ENCODE measurements around the gene PM20D1. TPM values are rescaled to one million over a fixed set of nuclear protein-coding genes. Genes with fewer than 3 reads are reported as not detected.

Gene PM20D1
- total RNA-seq, 6 experiments from 2014 or later, result not detected

- DNase-seq, result no peak
- Mint-ChIP-seq H3K27me3 (ENCODE audit: insufficient read depth) (peaks cover 4% of the 10 kb centered on the region), H3K4me1 (ENCODE audit: low read depth) (peaks cover 36% of the 10 kb centered on the region), H3K36me3 (ENCODE audit: low read depth) (peaks cover 15% of the 10 kb centered on the region), H3K9me3 (no peaks in the 10 kb centered on the region), H3K27ac (peak overlapping the region; percentile 60), H3K4me3 (peak overlapping the region; percentile 92)
- no peak for TF ChIP-seq CTCF (IDR thresholded peaks at IDR 0.05)
These were observed 37.6 kb downstream of the PM20D1 start for GRCh38 chr1:205812271-205812877.

- Mint-ChIP-seq H3K36me3 (ENCODE audit: low read depth) (peaks cover 15% of the 10 kb centered on the region), H3K4me1 (ENCODE audit: low read depth) (peaks cover 36% of the 10 kb centered on the region), H3K27ac (peak overlapping the region; percentile 60; the same call in 1 of the 2 replicates), H3K4me3 (peak overlapping the region; percentile 92), H3K9me3 (no peaks in the 10 kb centered on the region), H3K27me3 (ENCODE audit: insufficient read depth) (peaks cover 4% of the 10 kb centered on the region)
- TF ChIP-seq CTCF (IDR thresholded peaks at IDR 0.05), result no peak
- no peak for DNase-seq
These were observed 38.3 kb downstream of the PM20D1 start for GRCh38 chr1:205811660-205812059.

- no peak for DNase-seq
- peaks cover 15% of the 10 kb centered on the region for H3K36me3 Mint-ChIP-seq (ENCODE audit: low read depth)
- peaks cover 40% of the 10 kb centered on the region for H3K4me1 Mint-ChIP-seq (ENCODE audit: low read depth)
- no peaks in the 10 kb centered on the region for H3K9me3 Mint-ChIP-seq
- TF ChIP-seq CTCF (IDR thresholded peaks at IDR 0.05), result peak; percentile 53
- no peak overlapping the region; the same call in 1 of the 2 replicates for H3K27ac Mint-ChIP-seq
- H3K27me3 Mint-ChIP-seq (ENCODE audit: insufficient read depth), result peaks cover 4% of the 10 kb centered on the region
- H3K4me3 Mint-ChIP-seq, result no peak overlapping the region
These were observed 39.3 kb downstream of the PM20D1 start for GRCh38 chr1:205810448-205811157.

- no peak for TF ChIP-seq CTCF (IDR thresholded peaks at IDR 0.05)
- Mint-ChIP-seq H3K9me3 (no peaks in the 10 kb centered on the region), H3K36me3 (ENCODE audit: low read depth) (peaks cover 15% of the 10 kb centered on the region), H3K4me3 (no peak overlapping the region), H3K27me3 (ENCODE audit: insufficient read depth) (peaks cover 4% of the 10 kb centered on the region), H3K27ac (no peak overlapping the region), H3K4me1 (ENCODE audit: low read depth) (peaks cover 47% of the 10 kb centered on the region)
- no peak for DNase-seq
These were observed 40.0 kb downstream of the PM20D1 start for GRCh38 chr1:205809942-205810345.

- Mint-ChIP-seq H3K4me3 (no peak overlapping the region), H3K4me1 (ENCODE audit: low read depth) (peaks cover 48% of the 10 kb centered on the region), H3K36me3 (ENCODE audit: low read depth) (peaks cover 15% of the 10 kb centered on the region), H3K27me3 (ENCODE audit: insufficient read depth) (peaks cover 4% of the 10 kb centered on the region), H3K9me3 (no peaks in the 10 kb centered on the region), H3K27ac (no peak overlapping the region)
- no peak for TF ChIP-seq CTCF (IDR thresholded peaks at IDR 0.05)
- no peak for DNase-seq
These were observed 40.5 kb downstream of the PM20D1 start for GRCh38 chr1:205809469-205809868.

All from HFFc6 (cell line).